HepG2 (cell line): Measurements from ENCODE around the gene ZNF254. TPM values are rescaled to one million over a fixed set of nuclear protein-coding genes. Genes with fewer than 3 reads are reported as not detected.

ENCODE experiments used
- ARID5B ChIP-seq: IDR thresholded peaks from 2 replicates; pipeline ENCODE4 v1.4.0; 2020; ENCODE audit warnings: mild to moderate bottlenecking, missing genetic modification reagents
- BCL6 ChIP-seq: IDR thresholded peaks from 2 replicates; pipeline ENCODE4 v1.6.1; 2016; ENCODE audit warnings: missing genetic modification reagents, missing compliant biosample characterization
- CCDC6 ChIP-seq: sonication (generic); formaldehyde crosslinking; IDR thresholded peaks from 2 replicates; pipeline ENCODE4 v1.8.1; 2022; ENCODE audit warnings: mild to moderate bottlenecking, missing genetic modification reagents, moderate library complexity
- CREM ChIP-seq, 2 experiments: sonication (generic) in 1 of 2; formaldehyde crosslinking in 1 of 2; IDR thresholded peaks; 2 replicates each; pipeline versions ENCODE4 v1.4.0 to v1.6.1; 2016 to 2020; ENCODE audit warnings: antibody characterized with exemption in 1 of 2, mild to moderate bottlenecking in 1 of 2, missing genetic modification reagents in 1 of 2
- EHMT2 ChIP-seq: fragments of 200-600 bp; sonication (generic); IDR thresholded peaks from 2 replicates; pipeline ENCODE4 v1.7.0; 2017; ENCODE audit warnings: antibody characterized with exemption, low read depth, low read length, borderline replicate concordance
- FOXA1 ChIP-seq, 2 experiments: fragments of 450-650 bp in 1 of 2; sonication (generic) in 1 of 2; formaldehyde crosslinking in 1 of 2; IDR thresholded peaks; 2 replicates each; pipeline versions ENCODE4 v1.4.0 to v1.6.1; 2016 to 2020; ENCODE audit warnings: missing genetic modification reagents in 1 of 2
- FOXO1 ChIP-seq: sonication (generic); formaldehyde crosslinking; IDR thresholded peaks from 2 replicates; pipeline ENCODE4 v1.4.0; 2020; ENCODE audit warnings: missing genetic modification reagents
- GATAD2A ChIP-seq: IDR thresholded peaks from 2 replicates; pipeline ENCODE4 v1.6.1; 2016
- HMG20A ChIP-seq: IDR thresholded peaks from 2 replicates; pipeline ENCODE4 v1.6.1; 2016; ENCODE audit warnings: borderline replicate concordance
- IRF9 ChIP-seq: sonication (generic); formaldehyde crosslinking; IDR thresholded peaks from 2 replicates; pipeline ENCODE4 v1.8.0; 2022; ENCODE audit warnings: missing genetic modification reagents, mild to moderate bottlenecking, borderline replicate concordance
- KLF9 ChIP-seq: IDR thresholded peaks from 2 replicates; pipeline ENCODE4 v1.6.1; 2016; ENCODE audit warnings: low read depth
- MAX ChIP-seq: IDR thresholded peaks from 2 replicates; pipeline ENCODE4 v1.6.1; 2012; ENCODE audit warnings: inconsistent platforms
- MXI1 ChIP-seq: IDR thresholded peaks from 3 replicates; pipeline ENCODE4 v1.6.1; 2012; ENCODE audit warnings: low read depth, low read length, inconsistent platforms, borderline replicate concordance
- POGZ ChIP-seq: sonication (generic); formaldehyde crosslinking; IDR thresholded peaks from 2 replicates; pipeline ENCODE4 v1.4.0; 2020; ENCODE audit warnings: mild to moderate bottlenecking, missing genetic modification reagents
- SALL1 ChIP-seq: sonication (generic); formaldehyde crosslinking; IDR thresholded peaks from 2 replicates; pipeline ENCODE4 v1.8.0; 2022; ENCODE audit warnings: mild to moderate bottlenecking, missing genetic modification reagents
- SMARCE1 ChIP-seq: fragments of 450-650 bp; IDR thresholded peaks from 2 replicates; pipeline ENCODE4 v1.6.1; 2017; ENCODE audit warnings: borderline replicate concordance
- SNAPC5 ChIP-seq: sonication (generic); formaldehyde crosslinking; IDR thresholded peaks from 2 replicates; pipeline ENCODE4 v1.8.1; 2023; ENCODE audit warnings: mild to moderate bottlenecking, missing genetic modification reagents, borderline replicate concordance
- SOX13 ChIP-seq, 3 experiments: fragments of 450-650 bp in 1 of 3; sonication (generic) in 1 of 3; formaldehyde crosslinking in 1 of 3; IDR thresholded peaks in 2 of 3; conservative IDR thresholded peaks in 1 of 3; 2 replicates each; pipeline versions ENCODE4 v1.5.0 to v1.6.1; 2016 to 2020; ENCODE audit warnings: antibody characterized with exemption in 1 of 3, mild to moderate bottlenecking in 1 of 3, missing compliant biosample characterization in 1 of 3, missing genetic modification reagents in 1 of 3, moderate library complexity in 1 of 3
- TBX3 ChIP-seq: fragments of 450-650 bp; IDR thresholded peaks from 2 replicates; pipeline ENCODE4 v1.6.1; 2017; ENCODE audit warnings: antibody characterized with exemption, mild to moderate bottlenecking, inconsistent platforms, borderline replicate concordance
- U2AF2 ChIP-seq: fragments of 200-400 bp; formaldehyde crosslinking; IDR thresholded peaks from 2 replicates; pipeline ENCODE4 v1.6.1; 2017; ENCODE audit warnings: low read depth, mild to moderate bottlenecking, low read length
- ZBTB43 ChIP-seq: sonication (generic); formaldehyde crosslinking; conservative IDR thresholded peaks from 2 replicates; pipeline ENCODE4 v1.4.0; 2020; ENCODE audit warnings: missing genetic modification reagents
- ZNF12 ChIP-seq: sonication (generic); formaldehyde crosslinking; IDR thresholded peaks from 2 replicates; pipeline ENCODE4 v1.5.0; 2020; ENCODE audit warnings: missing genetic modification reagents
- ZNF296 ChIP-seq: sonication (generic); formaldehyde crosslinking; conservative IDR thresholded peaks from 2 replicates; pipeline ENCODE4 v1.5.0; 2020; ENCODE audit warnings: mild to moderate bottlenecking, missing genetic modification reagents
- ZNF672 ChIP-seq: sonication (generic); formaldehyde crosslinking; IDR thresholded peaks from 2 replicates; pipeline ENCODE4 v1.8.1; 2022; ENCODE audit warnings: missing genetic modification reagents
- ZNF782 ChIP-seq: sonication (generic); formaldehyde crosslinking; IDR thresholded peaks from 2 replicates; pipeline ENCODE4 v1.4.0; 2020; ENCODE audit warnings: missing genetic modification reagents, mild to moderate bottlenecking, borderline replicate concordance
- polyA plus RNA-seq, 8 experiments: library from polyadenylated mRNA; depleted of rRNA in 3 of 8; stranded (reverse) in 7 of 8; unstranded in 1 of 8; fragments of >200 nt; fragmentation: Illumina TruSeq in 4 of 8; extraction: Trizol in 4 of 8; gene quantifications; 2 replicates each; pipeline versions ENCODE4 v1.2.1 to v1.2.3, GENCODE V29; 2011 to 2016; ENCODE audit warnings: low read depth in 4 of 8, missing spikeins in 1 of 8, mixed read lengths in 1 of 8; ENCODE audit not compliant: insufficient read depth in 1 of 8
- total RNA-seq, 5 experiments: library from RNA; depleted of rRNA; stranded (reverse); fragments of >200 nt; fragmentation: Illumina TruSeq; extraction: Trizol; gene quantifications; 2 replicates each; pipeline ENCODE4 v1.2.3, GENCODE V29; 2016; ENCODE audit warnings: low read depth in 1 of 5

Gene ZNF254
- total and polyA plus RNA-seq, 2 of the 13 experiments (the other 11 are each of a cell fraction or from before 2014, with no cell fraction given): 2.6 to 4.6 TPM

- TF ChIP-seq SNAPC5 (CRISPR knock-in tag) (no peak), KLF9 (CRISPR knock-in tag) (no peak), EHMT2 (peak; percentile 10; the same call in 1 of the 2 replicates), ARID5B (CRISPR knock-in tag) (peak; percentile 78), BCL6 (CRISPR knock-in tag) (peak; percentile 49; the same call in 1 of the 2 replicates), ZNF296 (CRISPR knock-in tag) (no peak), MAX (no peak), CCDC6 (CRISPR knock-in tag) (peak; percentile 48; the same call in 1 of the 2 replicates), SALL1 (CRISPR knock-in tag) (peak; percentile 85), ZBTB43 (CRISPR knock-in tag) (peak; percentile 55; the same call in 1 of the 2 replicates), SOX13 (IDR thresholded peaks at IDR 0.05) (no peak), SOX13 (CRISPR knock-in tag; conservative IDR thresholded peaks at IDR 0.05 in 1 of 2, IDR thresholded peaks at IDR 0.05 in 1 of 2) (peak in 1 of 2 experiments; percentile 48; a peak in 1 of 4 replicates), HMG20A (peak; percentile 41; the same call in 1 of the 2 replicates), MXI1 (peak; percentile 55; the same call in 1 of the 3 replicates), IRF9 (CRISPR knock-in tag) (no peak), ZNF782 (no peak), CREM (IDR thresholded peaks at IDR 0.05) (peak; percentile 19; the same call in 1 of the 2 replicates), CREM (CRISPR knock-in tag; IDR thresholded peaks at IDR 0.05) (no peak), ZNF672 (CRISPR knock-in tag) (no peak), U2AF2 (no peak), SMARCE1 (no peak), ZNF12 (CRISPR knock-in tag) (peak; percentile 51; the same call in 1 of the 2 replicates), FOXA1 (IDR thresholded peaks at IDR 0.05) (no peak), FOXA1 (CRISPR knock-in tag; IDR thresholded peaks at IDR 0.05) (peak; percentile 67), FOXO1 (CRISPR knock-in tag) (peak; percentile 72), POGZ (0 out of 2 replicates have a peak, but pooled peaks have one; percentile 39), GATAD2A (peak; percentile 92), TBX3 (peak; percentile 34; the same call in 1 of the 2 replicates)
Measured at GRCh38 chr19:24063295-24063694, 23.7 kb upstream of the ZNF254 start (continued).
